ENCODE measurements around the gene SYT2.

The SYT2 gene

DNA sequence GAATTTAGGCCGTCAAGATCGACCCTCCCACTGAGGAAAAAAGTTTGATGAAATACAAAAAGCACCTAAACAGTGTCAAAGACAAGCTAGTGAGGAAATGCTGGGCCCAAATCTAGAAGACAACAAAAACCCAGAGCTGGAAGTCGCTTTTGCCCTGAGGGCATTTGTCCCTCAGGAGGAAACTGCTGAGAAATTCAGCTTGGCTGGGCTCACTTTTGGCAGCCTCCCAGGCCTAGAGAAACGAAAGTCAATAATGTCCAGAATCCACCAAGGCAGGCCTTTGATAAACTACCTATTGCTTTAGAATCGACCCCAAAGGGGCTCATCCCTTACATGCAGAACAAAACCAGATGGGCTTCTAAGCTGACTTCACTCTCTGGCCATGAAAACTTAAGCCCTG lies 38.9 kb downstream of the SYT2 start:
- no peak for DNase-seq

DNA sequence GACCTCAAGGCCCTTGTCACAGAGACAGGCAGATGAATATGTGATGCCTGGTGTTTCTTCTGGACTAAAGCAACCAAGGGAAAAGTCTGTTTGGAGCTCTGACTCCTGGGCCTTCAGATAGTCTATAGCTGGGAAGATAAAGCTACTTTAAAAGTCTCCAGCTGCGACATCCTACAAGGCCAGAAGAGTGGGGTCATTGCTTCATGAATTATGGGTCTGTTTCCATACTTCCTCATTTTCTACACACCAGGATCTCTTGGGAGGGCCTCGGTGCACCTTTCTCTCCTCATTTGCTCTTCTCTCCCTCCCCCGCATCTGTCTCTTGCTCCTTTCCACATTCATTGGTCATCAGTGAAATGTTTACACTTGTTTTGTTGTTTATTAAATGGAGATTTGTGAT lies 44.8 kb downstream of the SYT2 start:
- no peak for DNase-seq

- DNase-seq: no peak
Observed at GRCh38 chr1:202664083-202664482, 46.2 kb downstream of the SYT2 start.

GRCh38 chr1:202663131-202663530 lies 47.1 kb downstream of the SYT2 start:
- no peak for DNase-seq

- DNase-seq: no peak
Observed at GRCh38 chr1:202662081-202662480, 48.2 kb downstream of the SYT2 start.

DNA sequence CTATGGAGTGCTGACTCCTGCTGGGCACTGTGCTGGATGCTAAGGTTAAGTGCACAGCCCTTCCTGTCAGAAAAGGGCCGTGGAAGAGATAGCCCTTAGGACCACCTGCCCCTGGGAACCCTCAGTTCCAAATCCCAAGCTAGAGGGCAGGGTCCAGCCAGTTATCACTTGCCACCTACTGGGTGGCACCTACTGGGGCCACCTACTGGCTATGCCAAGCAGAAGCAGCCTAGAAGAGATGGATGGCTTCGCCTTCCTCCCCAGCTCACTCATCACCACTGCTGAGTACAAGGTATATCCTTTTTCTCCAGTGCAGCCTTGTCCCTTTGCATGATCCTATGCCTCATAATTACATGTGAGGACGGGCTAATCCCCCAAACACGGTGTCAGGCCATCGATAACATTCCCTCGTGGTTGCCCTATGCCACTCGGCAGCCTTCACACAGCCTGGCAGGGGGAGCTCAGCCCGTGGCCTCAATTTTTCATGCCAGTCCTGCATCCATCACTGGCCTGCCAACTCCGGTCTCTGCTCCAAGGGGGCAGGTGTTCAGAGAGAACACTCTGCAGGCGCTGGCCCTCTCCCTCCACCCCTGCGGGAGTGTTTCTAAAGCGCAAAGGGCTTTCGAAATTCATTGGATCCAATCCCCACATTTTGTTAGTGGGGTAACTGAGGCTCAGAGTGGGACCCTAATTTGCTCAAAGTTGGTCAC lies 49.0 kb downstream of the SYT2 start:
- no peak for DNase-seq

- no peak for DNase-seq
Observed at GRCh38 chr1:202659974-202660373, 50.3 kb downstream of the SYT2 start.

- no peak for DNase-seq
Observed at GRCh38 chr1:202659541-202659940, 50.7 kb downstream of the SYT2 start.

DNA sequence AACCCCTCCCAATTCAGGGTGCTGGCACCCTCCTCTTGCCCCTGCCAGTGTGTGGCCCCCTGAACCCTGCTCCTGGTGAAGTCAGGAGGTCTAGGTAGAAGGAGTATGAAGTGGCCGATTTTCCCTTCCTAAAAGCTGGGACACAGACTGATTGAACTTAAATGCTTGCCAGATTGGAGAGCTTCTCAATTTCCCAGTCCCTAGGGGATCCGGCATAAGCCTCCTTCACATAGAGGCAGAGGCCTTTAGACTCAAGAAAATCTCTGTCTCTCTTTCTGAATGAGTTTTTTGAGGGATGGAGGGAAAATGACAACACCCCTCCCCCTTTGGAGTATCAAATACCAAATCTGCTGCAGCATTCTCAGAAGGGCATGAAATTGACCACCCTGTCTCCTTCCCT lies 51.5 kb downstream of the SYT2 start:
- DNase-seq: no peak

DNA sequence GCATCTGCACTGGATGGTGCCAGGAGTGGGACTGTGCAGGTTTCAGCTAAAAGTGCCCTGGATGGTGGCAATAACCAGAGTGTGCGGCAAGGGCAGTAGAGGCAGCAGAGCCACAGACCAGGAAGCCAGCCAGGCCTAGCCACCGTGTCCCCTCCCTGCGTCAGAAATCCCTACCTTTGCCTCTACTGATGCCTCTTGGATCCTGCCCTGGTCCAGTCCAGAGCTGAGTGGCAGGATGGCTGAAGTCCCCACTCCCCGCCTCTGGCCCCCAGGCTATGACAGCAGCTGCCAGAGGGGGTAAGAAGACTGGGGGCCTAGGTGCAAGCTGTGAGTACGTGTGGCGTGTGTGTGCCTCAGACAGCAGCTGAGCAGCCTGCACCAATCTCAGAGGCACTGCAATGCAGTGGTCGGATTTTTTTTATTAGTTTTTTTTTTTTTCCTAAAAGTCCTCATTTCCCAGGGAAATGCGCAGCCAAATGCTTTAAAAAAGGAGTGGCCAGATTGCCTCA lies 51.9 kb downstream of the SYT2 start:
- no peak for DNase-seq

DNA sequence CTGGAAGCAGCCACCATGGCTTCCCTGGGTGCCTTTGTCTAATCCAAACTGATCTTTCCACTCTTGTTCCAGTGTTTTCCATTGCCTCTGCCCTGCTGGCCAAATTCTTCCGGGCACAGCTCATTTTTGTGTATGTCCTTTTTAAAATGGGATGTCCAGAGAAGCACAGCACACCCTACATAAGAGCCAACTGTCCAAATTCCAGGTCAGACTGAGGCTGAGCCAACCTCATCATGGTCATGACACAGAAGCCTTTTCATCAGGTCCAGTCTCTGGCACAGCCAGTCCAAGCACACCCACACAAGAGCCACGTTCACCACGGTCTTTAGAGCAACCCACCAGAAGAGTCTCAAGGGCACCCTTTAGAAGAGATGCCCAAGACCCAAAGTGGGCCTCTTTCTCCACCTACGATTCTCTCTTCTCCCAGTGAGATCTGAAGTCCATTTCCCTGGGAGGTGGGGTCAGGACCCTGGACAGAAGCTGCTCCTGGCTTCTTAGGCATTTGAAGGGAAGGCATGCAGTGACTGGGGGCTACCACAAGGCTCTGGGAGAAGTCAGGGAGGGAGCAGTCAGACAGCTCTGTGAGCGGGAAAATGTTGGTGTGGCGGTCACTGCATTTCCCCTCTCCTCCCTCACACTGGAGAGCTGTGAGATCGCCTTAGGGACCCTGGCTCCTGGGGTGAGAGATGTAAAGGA lies 53.2 kb downstream of the SYT2 start:
- no peak for DNase-seq

GRCh38 chr1:202656057-202656456 lies 54.2 kb downstream of the SYT2 start:
- DNase-seq: no peak

GRCh38 chr1:202654079-202654478 lies 56.2 kb downstream of the SYT2 start:
- no peak for DNase-seq

- no peak for DNase-seq
Observed at GRCh38 chr1:202649553-202650392, 60.5 kb downstream of the SYT2 start.

DNA sequence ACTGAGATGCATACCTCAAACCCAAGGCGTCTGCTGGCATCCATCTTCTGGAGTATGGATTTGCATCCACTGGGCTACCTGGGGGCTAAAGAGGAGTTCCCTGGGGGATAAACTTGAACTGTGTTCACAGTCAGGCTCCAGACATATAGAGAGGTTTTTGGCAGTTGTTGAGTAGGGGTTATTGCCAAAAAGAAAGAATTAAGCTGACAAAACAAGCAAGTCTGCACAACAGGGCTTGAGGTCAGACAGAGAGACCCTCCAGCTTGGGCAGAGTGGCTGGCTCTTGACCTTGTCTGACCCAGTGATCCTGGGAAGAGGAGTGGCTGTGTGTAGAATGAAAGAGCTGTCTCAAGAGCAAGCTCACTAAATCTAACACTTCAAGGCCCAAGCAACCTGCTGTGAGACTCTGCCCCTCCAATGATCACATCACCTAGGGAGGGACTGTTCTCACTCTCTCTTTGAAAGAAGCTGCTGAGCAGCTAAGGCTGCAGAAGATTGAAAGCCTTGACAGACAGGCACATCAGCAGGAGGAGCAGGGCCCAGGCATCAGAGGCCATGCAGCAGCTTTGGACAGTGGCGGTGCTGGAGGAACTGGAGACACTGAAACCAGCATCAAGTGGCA lies 61.5 kb downstream of the SYT2 start:
- DNase-seq: no peak

- DNase-seq: no peak
Observed at GRCh38 chr1:202645097-202645476, 65.2 kb downstream of the SYT2 start.

DNA sequence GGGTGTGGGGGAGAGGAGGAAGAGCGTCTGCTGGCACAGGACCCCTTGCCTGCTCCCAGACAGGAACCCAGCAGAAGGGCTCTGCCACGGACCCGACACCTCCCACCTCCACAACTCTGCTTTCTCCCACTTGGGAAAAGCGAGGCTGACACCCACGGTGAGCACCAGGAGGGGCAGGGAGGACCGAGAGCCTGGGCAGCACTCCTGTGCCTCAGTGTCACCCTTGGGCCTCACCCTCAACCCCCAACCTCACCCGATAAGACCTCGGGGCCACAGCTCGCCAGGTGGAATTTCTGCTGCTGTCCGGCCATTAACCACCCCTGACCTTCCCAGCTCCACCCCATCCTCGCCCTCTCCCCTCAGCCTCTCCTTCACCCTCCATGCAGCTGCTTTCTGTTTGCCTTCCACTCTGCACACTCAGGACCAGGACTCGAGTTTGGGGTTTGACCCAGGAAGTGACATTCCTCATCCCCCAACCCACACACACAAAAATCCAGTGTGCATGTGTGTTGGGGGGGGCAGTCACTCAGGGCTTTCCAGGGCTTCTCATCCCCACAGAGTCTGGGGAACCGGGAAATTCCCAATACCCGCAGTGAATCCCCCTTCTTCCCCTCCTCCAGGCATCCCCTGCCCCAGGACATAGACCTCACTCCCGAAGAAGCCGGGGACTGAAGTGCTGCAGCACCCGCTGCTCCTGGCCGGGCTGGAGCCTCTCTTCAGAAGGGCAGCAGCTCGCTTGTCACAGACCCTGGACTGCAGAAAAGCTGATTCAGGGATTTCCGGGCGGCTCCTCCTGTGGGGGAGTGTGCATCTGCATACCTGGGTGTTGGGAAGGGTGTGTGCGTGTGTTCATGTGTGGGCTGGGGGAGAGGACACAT lies 65.8 kb downstream of the SYT2 start:
- no peak for DNase-seq

GRCh38 chr1:202643397-202644218 lies 66.6 kb downstream of the SYT2 start:
- DNase-seq: no peak

DNA sequence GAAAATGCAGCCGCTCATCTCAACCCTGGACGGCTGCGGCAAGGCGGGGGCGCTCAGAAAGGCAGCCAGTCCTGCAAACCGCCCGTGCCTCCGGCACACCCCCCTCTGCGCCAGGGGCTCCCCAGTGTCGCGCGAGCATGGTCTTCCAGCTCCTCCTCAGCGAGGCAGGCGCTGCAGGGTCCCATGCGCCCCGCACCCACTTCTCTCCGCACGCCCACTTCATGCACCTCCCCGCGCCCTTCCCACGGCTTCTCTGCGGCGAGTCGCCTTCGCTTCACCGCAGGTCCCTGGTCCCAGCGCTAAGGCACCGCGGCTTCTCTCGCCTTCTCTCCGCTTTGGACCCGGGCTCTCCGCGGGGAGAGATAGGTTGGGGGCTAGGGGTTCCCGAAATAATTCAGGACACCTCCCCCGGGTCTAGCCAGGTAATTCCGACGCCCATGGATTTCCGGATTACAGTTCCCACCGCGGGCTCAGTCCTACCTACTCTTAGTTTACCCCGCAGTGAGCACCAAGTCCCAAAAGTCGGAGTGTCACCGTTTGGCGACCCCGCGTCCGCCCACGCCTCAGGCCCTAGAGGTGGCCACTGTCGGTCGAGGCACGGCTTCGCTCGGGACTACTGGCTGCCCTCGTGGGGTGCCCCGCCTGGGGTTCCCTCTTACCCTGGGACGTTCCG lies 67.5 kb downstream of the SYT2 start:
- no peak for DNase-seq

- DNase-seq: no peak
Observed at GRCh38 chr1:202642212-202642611, 68.0 kb downstream of the SYT2 start.

DNA sequence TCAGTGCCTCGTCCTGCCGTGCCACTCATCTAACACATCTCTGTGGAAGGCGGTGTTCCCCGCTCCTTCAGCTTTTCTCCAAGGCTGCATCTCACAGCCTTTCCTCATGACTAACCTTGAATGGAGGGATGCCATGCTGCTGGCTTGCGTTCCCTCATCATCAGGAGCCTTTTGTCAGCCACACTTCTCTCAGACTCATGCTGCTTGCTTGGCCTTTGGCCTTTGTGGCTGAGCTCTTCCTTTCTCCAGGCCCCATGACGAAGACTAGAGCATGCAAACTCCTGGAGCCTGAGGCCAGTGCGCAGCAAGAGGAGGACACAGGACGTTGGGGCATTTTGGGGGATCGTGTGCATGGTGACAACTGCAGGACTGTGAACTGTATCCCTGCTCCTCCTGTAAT lies 70.8 kb downstream of the SYT2 start:
- no peak for DNase-seq
